HEK293 (cell line): Measurements from ENCODE around the gene RAB44.

ENCODE experiments used
- CTCF ChIA-PET: fragments of 350-600 bp; formaldehyde crosslinking; extraction: SDS; loops from one replicate; lab custom pipeline; 2021; ENCODE audit warnings: antibody characterized with exemption; lab: Yijun Ruan, JAX
- POLR2A ChIA-PET: fragments of 300-600 bp; formaldehyde crosslinking; extraction: SDS; loops from one replicate; lab custom pipeline; 2020; ENCODE audit warnings: antibody characterized with exemption, inconsistent platforms; lab: Yijun Ruan, JAX
- H3K27ac ChIP-seq: fragments of 200-500 bp; sonication (Bioruptor generic); 2 replicates; pipeline ENCODE4 v1.5.1; 2014; ENCODE audit warnings: low read depth, low read length, control low read depth, inconsistent platforms; ENCODE audit errors: extremely low read depth
- H3K36me3 ChIP-seq, 2 experiments: fragments of 200-500 bp in 1 of 2; sonication (Bioruptor generic) in 1 of 2; 1 replicate in 1 of 2; 2 replicates in 1 of 2; pipeline ENCODE4 v1.5.1; 2014 to 2017; ENCODE audit warnings: inconsistent platforms in 2 of 2, low read length in 2 of 2; ENCODE audit not compliant: control insufficient read depth in 2 of 2, insufficient read depth in 1 of 2
- H3K4me1 ChIP-seq: fragments of 200-500 bp; sonication (Bioruptor generic); 2 replicates; pipeline ENCODE4 v1.5.1; 2014; ENCODE audit warnings: mild to moderate bottlenecking, low read length, inconsistent platforms; ENCODE audit not compliant: control insufficient read depth, insufficient read depth
- H3K4me3 ChIP-seq: 2 replicates; pipeline ENCODE4 v1.5.1; 2011; ENCODE audit warnings: low read depth, mild to moderate bottlenecking, control low read depth, low read length, moderate library complexity
- H3K9me3 ChIP-seq: fragments of 200-500 bp; sonication (Bioruptor generic); 2 replicates; pipeline ENCODE4 v1.5.1; 2014; ENCODE audit warnings: low read depth, low read length, inconsistent platforms; ENCODE audit not compliant: control insufficient read depth, insufficient read depth
- BCL11B ChIP-seq: fragments of 450-650 bp; formaldehyde crosslinking; IDR thresholded peaks from 2 replicates; pipeline ENCODE4 v1.5.1; 2016; ENCODE audit warnings: low read depth, missing biosample characterization, missing genetic modification characterization
- EGR2 ChIP-seq: fragments of 450-650 bp; formaldehyde crosslinking; IDR thresholded peaks from 2 replicates; pipeline ENCODE4 v1.5.1; 2016; ENCODE audit warnings: low read depth, missing biosample characterization, missing genetic modification characterization
- HOXA7 ChIP-seq: sonication (generic); formaldehyde crosslinking; IDR thresholded peaks from 2 replicates; pipeline ENCODE4 v1.8.1; 2022; ENCODE audit warnings: missing genetic modification reagents, borderline replicate concordance
- KLF1 ChIP-seq: fragments of 450-650 bp; formaldehyde crosslinking; IDR thresholded peaks from 2 replicates; pipeline ENCODE4 v1.5.1; 2016; ENCODE audit warnings: missing biosample characterization, missing genetic modification characterization
- KLF7 ChIP-seq: fragments of 450-650 bp; formaldehyde crosslinking; IDR thresholded peaks from 2 replicates; pipeline ENCODE4 v1.5.1; 2016; ENCODE audit warnings: missing biosample characterization, missing genetic modification characterization, borderline replicate concordance
- PATZ1 ChIP-seq: fragments of 450-650 bp; formaldehyde crosslinking; IDR thresholded peaks from 2 replicates; pipeline ENCODE4 v1.5.1; 2016; ENCODE audit warnings: missing biosample characterization, missing genetic modification characterization
- PBX3 ChIP-seq: sonication (generic); formaldehyde crosslinking; IDR thresholded peaks from 2 replicates; pipeline ENCODE4 v1.8.1; 2022; ENCODE audit warnings: mild to moderate bottlenecking, moderate library complexity, missing genetic modification reagents
- SP2 ChIP-seq: fragments of 450-650 bp; formaldehyde crosslinking; IDR thresholded peaks from 2 replicates; pipeline ENCODE4 v1.5.1; 2016; ENCODE audit warnings: missing biosample characterization, missing genetic modification characterization
- ZBTB17 ChIP-seq: fragments of 450-650 bp; formaldehyde crosslinking; IDR thresholded peaks from 2 replicates; pipeline ENCODE4 v1.5.1; 2016; ENCODE audit warnings: missing biosample characterization, missing genetic modification characterization
- ZBTB7A ChIP-seq: fragments of 450-650 bp; formaldehyde crosslinking; IDR thresholded peaks from 2 replicates; pipeline ENCODE4 v1.5.1; 2016; ENCODE audit warnings: low read depth, missing biosample characterization, missing genetic modification characterization
- ZBTB8A ChIP-seq: fragments of 450-650 bp; formaldehyde crosslinking; IDR thresholded peaks from 2 replicates; pipeline ENCODE4 v1.5.1; 2016; ENCODE audit warnings: missing biosample characterization, missing genetic modification characterization
- ZFP37 ChIP-seq: fragments of 450-650 bp; formaldehyde crosslinking; IDR thresholded peaks from 2 replicates; pipeline ENCODE4 v1.5.1; 2016; ENCODE audit warnings: missing biosample characterization, missing genetic modification characterization
- ZNF10 ChIP-seq: fragments of 450-650 bp; formaldehyde crosslinking; IDR thresholded peaks from 2 replicates; pipeline ENCODE4 v1.5.1; 2017; ENCODE audit warnings: missing biosample characterization, missing genetic modification characterization
- ZNF140 ChIP-seq: fragments of 450-650 bp; formaldehyde crosslinking; IDR thresholded peaks from 2 replicates; pipeline ENCODE4 v1.5.1; 2016; ENCODE audit warnings: missing biosample characterization, missing genetic modification characterization
- ZNF174 ChIP-seq: fragments of 450-650 bp; formaldehyde crosslinking; IDR thresholded peaks from 2 replicates; pipeline ENCODE4 v1.5.0; 2017; ENCODE audit warnings: missing biosample characterization, mild to moderate bottlenecking, missing genetic modification characterization
- ZNF24 ChIP-seq: fragments of 450-650 bp; formaldehyde crosslinking; IDR thresholded peaks from 2 replicates; pipeline ENCODE4 v1.5.1; 2016; ENCODE audit warnings: missing biosample characterization, missing genetic modification characterization
- ZNF324 ChIP-seq: fragments of 450-650 bp; formaldehyde crosslinking; IDR thresholded peaks from 2 replicates; pipeline ENCODE4 v1.5.1; 2016; ENCODE audit warnings: missing biosample characterization, missing genetic modification characterization
- ZNF335 ChIP-seq: fragments of 450-650 bp; formaldehyde crosslinking; conservative IDR thresholded peaks from 2 replicates; pipeline ENCODE4 v1.5.1; 2016; ENCODE audit warnings: missing biosample characterization, missing genetic modification characterization
- ZNF391 ChIP-seq: fragments of 450-650 bp; formaldehyde crosslinking; IDR thresholded peaks from 2 replicates; pipeline ENCODE4 v1.5.1; 2016; ENCODE audit warnings: low read depth, missing biosample characterization, missing genetic modification characterization, borderline replicate concordance
- ZNF398 ChIP-seq: fragments of 450-650 bp; formaldehyde crosslinking; IDR thresholded peaks from 2 replicates; pipeline ENCODE4 v1.5.1; 2017; ENCODE audit warnings: missing biosample characterization, missing genetic modification characterization
- ZNF423 ChIP-seq: fragments of 450-650 bp; formaldehyde crosslinking; IDR thresholded peaks from 2 replicates; pipeline ENCODE4 v1.5.1; 2016; ENCODE audit warnings: missing biosample characterization, missing genetic modification characterization
- ZNF501 ChIP-seq: fragments of 450-650 bp; formaldehyde crosslinking; IDR thresholded peaks from 2 replicates; pipeline ENCODE4 v1.5.1; 2016; ENCODE audit warnings: missing biosample characterization, missing genetic modification characterization
- ZNF549 ChIP-seq: fragments of 450-650 bp; IDR thresholded peaks from 2 replicates; pipeline ENCODE4 v1.5.1; 2018; ENCODE audit warnings: missing biosample characterization, missing genetic modification characterization, mild to moderate bottlenecking, inconsistent platforms, moderate library complexity
- ZNF600 ChIP-seq: fragments of 450-650 bp; formaldehyde crosslinking; IDR thresholded peaks from 2 replicates; pipeline ENCODE4 v1.5.1; 2016; ENCODE audit warnings: missing biosample characterization, missing genetic modification characterization
- ZNF639 ChIP-seq: fragments of 450-650 bp; formaldehyde crosslinking; IDR thresholded peaks from 2 replicates; pipeline ENCODE4 v1.5.1; 2016; ENCODE audit warnings: missing biosample characterization, missing genetic modification characterization
- ZNF747 ChIP-seq: fragments of 450-650 bp; formaldehyde crosslinking; IDR thresholded peaks from 2 replicates; pipeline ENCODE4 v1.5.1; 2016; ENCODE audit warnings: missing biosample characterization, missing genetic modification characterization
- ZNF76 ChIP-seq: fragments of 450-650 bp; formaldehyde crosslinking; IDR thresholded peaks from 2 replicates; pipeline ENCODE4; 2016; ENCODE audit warnings: low read depth, missing biosample characterization, missing genetic modification characterization, borderline replicate concordance
- ZNF843 ChIP-seq: fragments of 450-650 bp; formaldehyde crosslinking; IDR thresholded peaks from 2 replicates; pipeline ENCODE4 v1.5.1; 2016; ENCODE audit warnings: missing biosample characterization, missing genetic modification characterization
- ZXDB ChIP-seq: fragments of 450-650 bp; formaldehyde crosslinking; IDR thresholded peaks from 2 replicates; pipeline ENCODE4 v1.5.1; 2016; ENCODE audit warnings: missing biosample characterization, missing genetic modification characterization

Gene RAB44

GRCh38 chr6:36678488-36679042 is 19.1 kb upstream of the RAB44 start, which contains the start of gene CDKN1A (continued):
- peak; percentile 47 for TF ChIP-seq KLF1
- peak; percentile 82; the same call in 1 of the 2 replicates for TF ChIP-seq ZNF501 (tag by site-specific recombination)
- peak; percentile 44; the same call in 1 of the 2 replicates for TF ChIP-seq ZNF747 (tag by site-specific recombination)
- TF ChIP-seq ZNF398 (tag by site-specific recombination), result peak; percentile 62; the same call in 1 of the 2 replicates
- peak; percentile 42; the same call in 1 of the 2 replicates for TF ChIP-seq ZNF24 (tag by site-specific recombination)
- TF ChIP-seq ZNF76 (tag by site-specific recombination), result no peak; the same call in 1 of the 2 replicates

GRCh38 chr6:36679043-36679833 is 18.4 kb upstream of the RAB44 start:
- CTCF ChIA-PET, result interaction anchor here (0.5 to 8.5 kb wide), 16 partner anchors 9 to 393 kb away, joined by 3 to 47 read pairs (median 4); no protein-coding TSS in a partner anchor
- Histone ChIP-seq H3K4me3 (peak overlapping the region; percentile 76), H3K9me3 (no peaks in the 10 kb centered on the region), H3K27ac (peak overlapping the region; percentile 88), H3K36me3 (peaks cover 2 to 32% of the 10 kb centered on the region in 2 experiments; a peak in 1 of 3 replicates), H3K4me1 (peaks cover 19% of the 10 kb centered on the region)
- POLR2A ChIA-PET, result interaction anchor here (0.5 to 5.6 kb wide), 36 partner anchors 8 to 552 kb away, joined by 3 to 143 read pairs (median 4); partner anchors contain the start of genes PPIL1 and SRSF3
- TF ChIP-seq ZNF10 (0 out of 2 replicates have a peak, but pooled peaks have one; percentile 34), ZNF600 (tag by site-specific recombination) (peak; percentile 15), KLF1 (peak; percentile 45; the same call in 1 of the 2 replicates), ZNF391 (tag by site-specific recombination) (peak; percentile 55; the same call in 1 of the 2 replicates), ZNF335 (tag by site-specific recombination) (peak; percentile 1; the same call in 1 of the 2 replicates), PBX3 (CRISPR knock-in tag) (no peak; the same call in 1 of the 2 replicates), ZNF174 (tag by site-specific recombination) (no peak), EGR2 (tag by site-specific recombination) (0 out of 2 replicates have a peak, but pooled peaks have one; percentile 10), ZNF843 (tag by site-specific recombination) (peak; percentile 10; the same call in 1 of the 2 replicates), ZNF140 (tag by site-specific recombination) (no peak), ZNF549 (no peak), HOXA7 (CRISPR knock-in tag) (no peak), KLF7 (tag by site-specific recombination) (no peak), ZNF423 (tag by site-specific recombination) (peak; percentile 50), ZXDB (tag by site-specific recombination) (peak; percentile 81), ZNF324 (tag by site-specific recombination) (0 out of 2 replicates have a peak, but pooled peaks have one; percentile 10), ZNF639 (tag by site-specific recombination) (peak; percentile 47; the same call in 1 of the 2 replicates), ZBTB8A (tag by site-specific recombination) (no peak), SP2 (peak; percentile 52), BCL11B (peak; percentile 13; the same call in 1 of the 2 replicates), ZBTB7A (tag by site-specific recombination) (0 out of 2 replicates have a peak, but pooled peaks have one; percentile 36), ZFP37 (peak; percentile 21; the same call in 1 of the 2 replicates), ZBTB17 (peak; percentile 63), PATZ1 (tag by site-specific recombination) (peak; percentile 55)
